Stimulated activated CD4-positive, alpha-beta T cell treated with anti-CD3 and anti-CD28 coated beads, TNF-alpha, amount 100 ng/mL, for 24 hours (primary cell): ENCODE results near the gene DDX21.
"Not testable (repeated sequence)": the region's sequence is repeated elsewhere in the genome, so short reads cannot be mapped to it uniquely, and the experiment has no call there.

Source experiments
- DNase-seq, 3 experiments: peaks; one replicate each; pipeline ENCODE4 v3.0.0-alpha.2; 2020; ENCODE audit warnings: low read depth in 3 of 3

Gene DDX21

DNA sequence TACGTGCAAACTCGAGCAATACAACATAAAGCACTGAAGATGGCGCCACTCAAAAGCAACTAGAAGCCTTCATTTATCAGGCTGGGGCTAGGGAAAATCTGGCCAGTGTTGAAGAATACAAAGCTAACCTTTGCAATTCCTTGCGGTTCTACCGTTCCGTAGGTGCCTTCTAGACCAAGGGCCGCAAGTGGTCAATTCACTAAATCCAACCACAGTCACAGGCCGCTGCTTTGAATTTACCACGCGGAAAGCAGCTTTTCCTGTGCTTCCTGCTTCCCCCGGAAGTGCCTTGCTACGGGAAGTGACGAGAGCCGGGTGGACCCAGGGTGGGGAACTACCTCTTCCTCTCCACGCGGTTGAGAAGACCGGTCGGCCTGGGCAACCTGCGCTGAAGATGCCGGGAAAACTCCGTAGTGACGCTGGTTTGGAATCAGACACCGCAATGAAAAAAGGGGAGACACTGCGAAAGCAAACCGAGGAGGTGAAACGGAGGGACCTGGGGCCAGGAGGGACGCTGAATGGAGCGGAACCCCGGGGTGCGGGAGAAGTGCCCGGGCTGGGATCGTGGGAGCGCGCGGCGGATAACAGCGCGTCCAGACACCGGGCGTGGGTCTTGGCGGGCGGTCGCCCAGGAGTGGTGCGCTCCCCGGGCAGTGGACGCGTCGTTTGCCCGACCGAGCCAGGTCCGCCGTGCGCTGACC is at the start of gene DDX21:
Gene DDX21 (plus strand): TSS at position 339 of the 701 bp plus-strand sequence. CDS start 56 bp downstream, at position 395.
- DNase-seq = peak; percentile 81 to 88 (median 88)

DNA sequence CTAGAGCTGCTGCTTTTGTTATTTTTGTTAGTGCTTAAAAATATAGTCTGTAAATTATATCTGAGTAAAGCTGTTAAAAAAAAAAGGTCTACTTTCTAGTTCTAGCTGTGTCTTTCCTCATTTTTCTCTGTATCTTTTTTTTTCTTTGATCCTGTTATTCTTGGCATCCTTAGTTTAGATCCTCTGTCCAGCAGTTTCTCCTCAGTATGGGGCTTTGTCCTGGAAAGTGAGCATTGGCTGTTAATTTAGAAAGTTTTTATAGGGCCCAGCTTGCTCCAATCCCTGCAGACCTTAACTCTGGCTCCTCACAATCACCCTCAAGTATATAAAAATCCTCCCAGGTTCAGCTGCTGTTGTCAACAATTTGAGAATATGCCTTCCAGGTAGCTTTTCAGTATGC is 31.4 kb upstream of the DDX21 start:
- no peak for DNase-seq

DNA sequence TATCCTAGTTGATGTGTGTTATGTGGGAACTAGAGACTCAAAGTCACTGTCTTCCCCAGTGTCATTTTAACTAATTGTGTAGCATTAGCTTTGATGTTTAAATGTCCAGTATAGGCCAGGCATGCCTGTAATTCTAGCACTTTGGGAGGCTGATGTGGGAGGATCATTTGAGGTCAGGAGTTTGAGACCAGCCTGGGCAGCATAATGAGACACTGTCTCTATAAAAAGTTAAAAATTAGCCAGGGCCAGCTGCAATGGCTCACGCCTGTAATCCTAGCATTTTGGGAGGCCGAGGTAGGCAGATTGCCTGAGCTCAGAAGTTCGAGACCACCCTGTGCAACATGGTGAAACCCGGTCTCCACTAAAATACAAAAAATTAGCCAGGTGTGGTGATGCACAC is 30.5 kb upstream of the DDX21 start:
- no peak for DNase-seq

DNA sequence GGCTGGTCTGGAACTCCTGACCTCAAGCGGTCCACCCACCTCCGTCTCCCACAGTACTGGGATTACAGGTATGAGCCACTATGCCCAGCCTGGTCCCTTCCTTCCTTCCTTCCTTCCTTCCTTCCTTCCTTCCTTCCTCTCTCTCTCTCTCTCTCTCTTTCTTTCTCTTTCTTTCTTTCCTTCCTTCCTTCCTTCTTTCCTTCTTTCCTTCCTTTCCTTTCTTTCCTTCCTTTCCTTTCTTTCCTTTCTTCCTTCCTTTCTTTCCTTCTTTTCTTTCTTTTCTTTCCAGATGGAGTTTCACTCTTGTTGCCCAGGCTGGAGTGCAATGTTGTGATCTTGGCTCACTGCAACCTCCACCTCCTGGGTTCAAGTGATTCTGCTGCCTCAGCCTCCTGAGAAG is 26.8 kb upstream of the DDX21 start:
- not testable (repeated sequence) for DNase-seq

DNA sequence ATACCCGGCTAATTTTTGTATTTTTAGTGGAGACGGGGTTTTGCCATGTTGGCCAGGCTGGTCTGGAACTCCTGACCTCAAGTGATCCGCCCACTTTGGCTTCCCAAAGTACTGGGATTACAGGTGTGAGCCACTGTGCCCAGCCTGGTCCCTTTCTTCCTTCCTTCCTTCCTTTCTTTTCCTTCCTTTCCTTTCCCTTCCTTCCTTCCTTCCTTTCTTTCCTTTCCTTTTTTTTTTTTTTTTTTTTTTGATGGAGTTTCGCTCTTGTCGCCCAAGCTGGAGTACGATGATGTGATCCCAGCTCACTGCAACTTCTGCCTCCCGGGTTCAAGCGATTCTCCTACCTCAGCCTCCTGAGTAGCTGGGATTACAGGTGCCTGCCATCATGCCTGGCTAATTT is 26.1 kb upstream of the DDX21 start:
- DNase-seq = not testable (repeated sequence)

DNA sequence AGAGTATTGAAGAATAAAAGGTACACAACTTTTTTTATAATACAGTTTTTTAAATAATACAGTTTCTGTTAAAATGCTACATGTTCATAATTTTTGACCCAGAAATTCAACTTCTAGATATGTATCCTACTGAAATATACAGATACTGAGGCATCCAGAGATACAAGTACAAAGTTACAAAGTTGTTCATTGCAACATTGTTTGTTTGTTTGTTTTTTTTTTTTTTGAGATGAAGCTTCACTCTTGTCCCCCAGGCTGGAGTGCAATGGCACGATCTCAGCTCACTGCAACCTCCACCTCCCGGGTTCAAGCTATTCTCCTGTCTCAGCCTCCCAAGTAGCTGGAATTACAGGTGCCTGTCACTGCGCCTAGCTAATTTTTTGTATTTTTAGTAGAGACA is 23.1 kb upstream of the DDX21 start:
- not testable (repeated sequence) for DNase-seq

DNA sequence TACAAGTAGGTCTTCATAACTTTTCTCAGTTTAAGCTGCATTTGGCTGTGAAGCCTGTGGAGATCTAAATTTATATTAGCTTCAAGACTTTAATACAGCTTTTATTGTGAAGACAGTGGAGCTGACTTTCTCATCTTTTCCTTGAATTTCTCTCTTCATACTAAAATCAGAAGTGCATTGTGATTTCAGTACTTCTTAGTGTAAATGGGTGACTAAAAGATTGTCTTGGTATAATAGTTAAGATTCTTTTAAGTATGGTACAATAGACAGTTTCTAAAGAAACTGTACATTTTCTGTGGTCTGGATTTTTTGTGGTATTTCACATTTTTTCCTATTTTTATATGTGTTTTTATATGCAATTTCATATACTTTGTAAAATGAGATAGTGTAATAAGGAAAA is 21.0 kb upstream of the DDX21 start:
- no peak for DNase-seq

DNA sequence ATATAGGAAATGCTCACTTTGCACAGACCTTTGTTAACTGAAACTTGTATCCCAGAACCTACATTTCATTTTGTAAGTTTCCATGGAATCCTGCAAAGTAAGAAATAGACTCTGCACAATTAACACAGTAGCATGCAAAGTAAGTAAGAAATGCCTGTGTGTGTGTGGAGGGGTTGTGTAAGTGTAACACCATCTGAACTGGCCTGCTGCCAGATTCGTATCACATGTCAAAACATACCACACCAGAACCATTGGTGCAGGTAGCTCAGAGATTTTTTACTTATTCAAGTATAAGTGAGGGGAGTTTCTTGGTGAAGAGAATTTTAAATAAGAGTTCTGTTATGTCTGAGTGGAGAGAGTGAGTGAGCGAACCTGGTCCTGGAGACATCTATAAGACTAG is 17.9 kb upstream of the DDX21 start:
- no peak for DNase-seq

DNA sequence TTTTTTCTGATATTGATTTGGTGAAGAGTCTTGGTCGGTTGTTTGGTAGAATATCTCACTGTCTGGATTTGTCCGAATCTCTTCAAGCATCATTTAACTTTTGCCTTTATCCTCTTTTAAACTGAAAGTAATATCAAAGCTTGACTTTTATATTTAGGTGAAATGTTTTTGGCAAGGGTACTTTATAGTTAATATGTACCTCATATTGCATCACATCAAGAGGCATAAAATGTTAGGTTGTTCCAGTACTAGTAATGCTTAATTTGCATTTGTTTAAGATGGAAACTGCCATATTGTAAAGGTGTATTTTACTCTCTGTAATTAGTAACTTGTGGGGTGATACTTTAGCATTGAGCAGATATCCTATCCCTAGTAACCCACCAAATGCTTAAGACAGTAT is 17.1 kb upstream of the DDX21 start:
- no peak for DNase-seq

DNA sequence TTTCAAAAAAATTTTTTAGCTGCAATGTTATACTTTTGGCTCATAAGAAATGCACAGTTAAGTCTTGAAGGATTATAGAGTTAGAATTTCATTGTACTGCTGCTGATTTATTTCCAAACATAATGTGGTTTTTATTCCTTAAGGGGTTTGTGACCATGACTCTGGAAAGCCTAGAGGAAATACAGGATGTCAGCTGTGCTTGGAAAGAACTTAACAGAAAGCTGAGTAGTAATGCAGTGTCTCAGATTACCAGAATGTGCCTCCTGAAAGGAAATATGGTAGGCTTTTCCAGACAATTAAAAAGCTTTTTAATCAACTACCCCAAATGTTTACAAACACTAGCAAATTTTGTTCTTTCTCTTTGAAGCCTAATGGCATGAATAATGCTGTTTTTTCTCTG is 15.1 kb upstream of the DDX21 start:
- DNase-seq = not testable (repeated sequence)

DNA sequence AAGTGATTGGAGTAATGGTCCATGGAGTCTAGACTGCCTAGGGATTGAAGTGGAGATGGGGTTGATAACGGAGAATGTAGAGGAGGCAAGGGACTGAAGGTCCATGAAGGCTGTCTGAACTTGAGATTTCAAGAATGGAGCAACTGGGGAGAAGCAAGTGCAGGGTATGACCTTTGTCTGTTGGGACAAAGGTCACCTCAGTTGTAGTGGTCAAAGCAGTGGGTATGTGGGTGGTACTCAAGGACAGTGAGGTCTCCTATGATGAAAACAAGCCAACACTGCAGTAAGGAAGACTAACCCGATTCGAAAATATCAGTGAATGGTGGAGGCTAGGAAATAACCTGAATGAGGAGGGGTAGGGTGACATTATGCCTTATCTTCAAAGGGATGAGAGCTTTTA is 5.4 kb upstream of the DDX21 start:
- DNase-seq = no peak

DNA sequence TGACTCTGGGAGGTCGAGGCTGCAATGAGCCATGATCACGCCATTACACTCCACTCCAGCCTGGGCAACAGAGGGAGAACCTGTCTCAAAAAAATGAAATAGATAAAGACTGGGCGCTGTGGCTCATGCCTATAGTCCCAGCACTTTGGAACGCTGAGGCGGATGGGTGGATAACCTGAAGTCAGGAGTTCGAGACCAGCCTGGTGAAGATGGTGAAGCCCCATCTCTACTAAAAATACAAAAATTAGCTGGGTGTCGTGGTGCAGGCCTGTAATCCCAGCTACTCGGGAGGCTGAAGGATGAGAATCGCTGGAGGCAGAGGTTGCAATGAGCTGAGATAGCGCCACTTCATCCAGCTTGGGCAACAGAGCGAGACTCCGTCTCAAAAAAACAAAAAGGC is 1.1 kb upstream of the DDX21 start:
- no peak for DNase-seq

DNA sequence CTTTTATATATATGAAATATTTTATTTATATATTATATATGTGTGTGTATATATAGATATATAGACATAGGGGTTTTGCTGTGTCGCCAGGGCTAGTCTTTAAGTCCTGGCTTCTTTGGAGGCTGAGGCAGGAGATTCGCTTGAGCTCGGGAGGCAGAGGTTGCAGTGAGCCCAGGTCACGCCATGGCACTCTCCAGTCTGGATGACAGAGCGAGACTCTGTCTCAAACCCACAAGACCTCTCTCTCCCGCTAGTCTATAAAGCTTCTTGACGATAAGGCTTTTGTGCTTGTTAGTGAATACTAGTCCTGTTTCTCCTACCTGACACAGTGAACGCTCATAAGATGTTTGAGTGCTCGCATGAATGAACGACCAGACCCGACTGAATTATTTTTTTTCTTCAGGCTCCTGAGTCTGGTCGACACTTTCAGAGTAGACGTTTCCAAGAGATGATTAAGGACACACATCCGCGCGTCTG is 577 bp upstream of the DDX21 start:
- peak in 2 of 3 experiments; percentile 18 to 61 for DNase-seq

DNA sequence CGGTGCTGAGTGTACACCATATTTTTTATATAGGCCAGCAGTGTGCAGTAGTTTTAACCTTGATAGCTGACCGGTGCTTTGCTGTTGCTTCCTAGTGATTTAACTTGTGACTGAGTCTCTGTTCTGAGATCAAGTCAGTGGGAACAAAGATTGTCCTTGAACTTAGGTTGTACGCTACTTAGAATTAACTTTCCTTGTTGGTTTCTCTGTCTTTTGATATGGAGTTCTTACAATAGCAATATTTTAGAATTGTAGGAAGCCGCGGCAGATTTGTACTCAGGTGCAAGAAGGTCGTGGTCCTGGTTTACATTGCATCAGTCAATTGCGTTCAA is 1.3 kb downstream of the DDX21 start:
- no peak for DNase-seq

DNA sequence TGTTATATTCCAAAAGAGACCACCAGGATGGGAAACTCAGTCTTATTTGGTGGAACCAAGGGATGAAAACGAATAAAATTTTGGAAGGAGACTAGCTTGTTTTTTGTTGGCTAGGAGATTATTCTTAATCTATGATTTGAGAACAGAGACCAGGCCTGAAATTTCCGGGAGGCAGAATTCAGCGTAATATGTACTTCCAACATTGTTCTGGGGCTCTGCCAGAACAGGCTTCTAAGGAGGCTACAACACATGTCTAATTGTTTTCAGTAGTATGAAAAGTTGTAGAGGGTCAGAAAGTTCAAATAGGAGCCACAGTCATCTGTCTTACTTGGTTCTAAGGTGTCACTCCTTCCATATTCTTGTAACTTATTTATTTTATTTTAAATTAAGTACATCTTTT is 1.7 kb downstream of the DDX21 start:
- no peak for DNase-seq

DNA sequence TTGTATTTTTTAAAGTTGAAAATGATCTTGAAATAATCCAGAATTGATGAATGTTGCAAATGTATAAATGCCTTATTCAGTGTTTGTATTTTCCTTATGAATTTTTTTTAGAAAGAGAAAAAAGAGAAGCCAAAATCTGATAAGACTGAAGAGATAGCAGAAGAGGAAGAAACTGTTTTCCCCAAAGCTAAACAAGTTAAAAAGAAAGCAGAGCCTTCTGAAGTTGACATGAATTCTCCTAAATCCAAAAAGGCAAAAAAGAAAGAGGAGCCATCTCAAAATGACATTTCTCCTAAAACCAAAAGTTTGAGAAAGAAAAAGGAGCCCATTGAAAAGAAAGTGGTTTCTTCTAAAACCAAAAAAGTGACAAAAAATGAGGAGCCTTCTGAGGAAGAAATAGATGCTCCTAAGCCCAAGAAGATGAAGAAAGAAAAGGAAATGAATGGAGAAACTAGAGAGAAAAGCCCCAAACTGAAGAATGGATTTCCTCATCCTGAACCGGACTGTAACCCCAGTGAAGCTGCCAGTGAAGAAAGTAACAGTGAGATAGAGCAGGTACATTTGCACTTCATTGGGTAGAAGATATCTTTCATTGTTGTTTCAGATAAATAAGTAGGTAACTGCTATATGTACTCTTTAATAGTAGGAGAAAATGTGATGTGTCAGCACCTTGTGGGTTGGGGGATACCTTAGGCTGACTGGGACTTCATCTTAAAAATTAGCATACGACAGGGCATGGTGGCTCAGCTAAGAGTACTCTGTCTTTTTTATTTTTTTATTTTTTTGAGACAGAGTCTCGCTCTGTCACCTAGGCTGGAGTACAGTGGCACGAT is 3.9 kb downstream of the DDX21 start:
- DNase-seq = no peak

DNA sequence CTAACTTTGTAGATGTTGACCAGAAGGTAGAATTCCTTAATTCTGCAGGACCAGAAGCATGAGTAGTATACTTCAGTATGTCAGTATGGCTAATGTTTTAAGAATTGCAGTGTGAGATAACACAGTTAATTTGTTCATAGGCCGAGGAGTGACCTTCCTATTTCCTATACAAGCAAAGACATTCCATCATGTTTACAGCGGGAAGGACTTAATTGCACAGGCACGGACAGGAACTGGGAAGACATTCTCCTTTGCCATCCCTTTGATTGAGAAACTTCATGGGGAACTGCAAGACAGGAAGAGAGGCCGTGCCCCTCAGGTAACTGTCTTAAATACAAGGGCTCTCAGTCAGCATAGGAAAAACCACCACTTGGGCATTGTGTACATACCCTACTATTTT is 7.2 kb downstream of the DDX21 start:
- no peak for DNase-seq

DNA sequence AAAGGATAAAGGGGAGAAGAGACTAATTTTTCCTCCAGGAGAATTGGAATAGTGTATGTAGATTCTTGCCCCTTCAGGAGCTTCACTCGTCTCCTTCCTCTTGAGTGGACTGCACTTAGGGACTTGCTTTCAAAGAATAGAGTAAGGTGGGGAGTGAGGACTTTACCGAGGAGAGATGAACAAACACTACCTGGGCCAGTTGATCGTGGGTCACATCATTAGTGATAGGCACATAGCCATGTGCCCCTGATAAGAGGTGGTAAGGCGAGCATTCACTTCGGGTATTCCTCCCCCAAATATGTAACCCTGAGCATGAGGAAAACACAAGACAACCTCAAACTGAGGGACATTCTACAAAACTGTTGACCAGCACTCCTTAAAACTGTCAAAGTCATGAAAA is 18.0 kb downstream of the DDX21 start:
- no peak for DNase-seq

DNA sequence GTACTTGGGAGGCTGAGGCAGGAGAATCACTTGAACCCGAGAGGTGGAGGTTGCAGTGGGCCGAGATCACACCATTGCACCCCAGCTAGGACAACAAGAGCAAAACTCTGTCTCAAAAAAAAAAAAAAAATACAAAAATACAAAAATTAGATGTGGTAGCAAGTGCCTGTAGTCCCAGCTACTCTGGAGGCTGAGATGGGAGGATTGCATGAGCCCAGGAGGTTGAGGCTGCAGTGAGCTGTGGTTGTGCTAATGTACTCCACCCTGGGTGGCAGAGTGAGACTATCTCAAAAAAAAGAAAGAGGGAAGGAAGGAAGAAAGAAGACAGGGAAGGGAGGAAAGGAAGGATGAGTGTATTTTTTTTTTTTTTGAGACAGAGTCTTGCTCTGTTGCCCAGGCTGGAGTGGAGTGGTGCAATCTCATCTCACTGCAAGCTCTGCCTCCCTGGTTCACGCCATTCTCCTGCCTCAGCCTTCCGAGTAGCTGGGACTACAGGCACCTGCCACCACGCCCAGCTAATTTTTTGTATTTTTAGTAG is 20.0 kb downstream of the DDX21 start:
- not testable (repeated sequence) for DNase-seq

DNA sequence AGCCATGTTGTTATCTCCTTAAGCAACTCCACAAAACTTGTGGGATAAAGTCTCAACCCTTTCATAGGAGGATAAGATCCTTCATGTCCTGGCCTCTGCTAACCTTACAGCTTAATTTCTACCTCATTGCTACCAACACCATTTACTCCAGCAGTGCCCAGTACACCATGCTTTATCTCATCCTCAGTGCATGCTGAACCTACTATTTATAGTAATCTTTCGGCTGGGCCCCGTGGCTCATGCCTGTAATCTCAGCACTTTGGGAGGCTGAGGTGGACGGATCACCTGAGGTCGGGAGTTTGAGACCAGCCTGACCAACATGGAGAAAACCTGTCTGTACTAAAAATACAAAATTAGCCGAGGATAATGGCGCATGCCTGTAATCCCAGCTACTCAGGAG is 23.8 kb downstream of the DDX21 start:
- not testable (repeated sequence) for DNase-seq

DNA sequence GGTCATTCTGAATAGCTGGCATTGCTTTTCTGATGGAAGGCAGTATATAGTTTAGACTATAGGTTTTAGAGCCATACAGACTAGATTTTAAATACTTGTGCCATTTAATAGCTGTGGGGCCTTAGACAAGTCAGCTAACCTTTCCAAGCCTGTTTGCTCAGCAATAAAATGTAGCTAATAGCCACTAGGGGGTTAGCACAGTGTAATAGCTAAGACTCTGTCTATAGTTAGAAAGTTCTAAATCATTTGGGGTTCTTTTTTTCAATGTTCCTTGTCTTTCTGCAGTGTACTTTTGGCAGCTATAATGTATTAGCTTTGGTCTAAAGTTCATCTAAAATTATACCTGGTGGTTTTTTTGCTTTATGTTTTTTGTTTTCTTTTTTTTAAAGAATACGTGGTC is 25.1 kb downstream of the DDX21 start:
- DNase-seq = no peak

DNA sequence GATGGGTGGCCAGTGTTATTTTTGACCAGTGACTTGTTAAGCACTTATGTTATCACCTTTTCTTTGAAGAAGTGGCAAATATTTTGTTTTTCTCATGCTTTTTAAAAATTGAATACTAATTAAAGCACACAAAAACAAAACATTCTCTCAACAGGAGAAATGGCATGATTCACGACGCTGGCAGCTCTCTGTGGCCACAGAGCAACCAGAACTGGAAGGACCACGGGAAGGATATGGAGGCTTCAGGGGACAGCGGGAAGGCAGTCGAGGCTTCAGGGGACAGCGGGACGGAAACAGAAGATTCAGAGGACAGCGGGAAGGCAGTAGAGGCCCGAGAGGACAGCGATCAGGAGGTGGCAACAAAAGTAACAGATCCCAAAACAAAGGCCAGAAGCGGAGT is 26.4 kb downstream of the DDX21 start:
- DNase-seq = no peak

DNA sequence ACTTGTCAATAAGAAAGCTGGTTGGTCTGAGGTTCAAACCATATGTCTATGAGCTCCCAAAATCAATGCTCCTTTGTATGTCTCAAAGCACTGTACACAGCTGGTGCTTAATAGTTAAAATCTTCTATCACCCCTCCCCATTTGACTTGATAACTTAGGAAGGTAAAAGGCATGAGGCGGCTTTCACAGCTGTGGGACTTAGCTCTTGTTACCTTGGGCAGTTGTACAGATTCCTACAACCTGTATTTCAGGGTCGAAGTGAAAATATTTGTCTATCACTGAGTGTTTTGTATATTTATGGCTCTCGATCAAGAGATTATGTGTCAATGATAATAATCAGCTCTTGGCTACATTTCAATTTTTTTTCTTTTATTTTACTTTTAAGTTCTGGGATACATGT is 31.6 kb downstream of the DDX21 start:
- DNase-seq = no peak
